ENCODE data around the gene KCNH2.
"Not testable (repeated sequence)": the region's sequence is repeated elsewhere in the genome, so short reads cannot be mapped to it uniquely, and the experiment has no call there.

The KCNH2 gene

DNA sequence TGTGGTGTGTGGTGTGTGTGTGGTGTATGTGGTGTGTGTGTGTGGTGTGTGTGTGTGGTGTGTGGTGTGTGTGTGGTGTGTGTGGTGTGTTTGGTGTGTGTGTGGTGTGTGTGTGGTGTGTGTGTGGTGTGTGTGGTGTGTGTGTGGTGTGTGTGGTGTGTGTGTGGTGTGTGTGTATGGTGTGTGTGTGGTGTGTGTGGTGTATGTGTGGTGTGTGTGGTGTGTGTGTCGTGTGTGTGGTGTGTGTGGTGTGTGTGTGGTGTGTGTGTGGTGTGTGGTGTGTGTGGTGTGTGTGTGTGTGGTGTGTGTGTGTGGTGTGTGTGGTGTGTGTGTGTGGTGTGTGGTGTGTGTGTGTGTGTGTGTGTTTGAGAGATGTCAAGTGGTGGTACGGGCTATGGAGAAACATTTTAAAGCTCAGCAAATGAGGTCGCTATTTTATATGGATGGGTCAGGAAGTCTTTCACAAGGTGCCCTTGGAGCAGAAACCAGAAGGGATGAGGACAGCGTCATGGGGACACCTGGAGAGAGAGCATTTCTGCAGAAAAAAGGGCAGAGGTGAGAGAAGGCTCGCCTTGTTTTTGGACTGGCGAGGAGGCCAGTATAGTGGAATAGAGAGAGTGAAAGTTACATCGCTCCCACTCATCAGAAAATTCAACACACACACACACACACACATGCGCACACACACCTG is 67.7 kb downstream of the KCNH2 start:
- not testable (repeated sequence) for H3K4me1 ChIP-seq (ENCODE audit: control insufficient read depth, insufficient read depth, low read length, unreplicated experiment); H3K27ac ChIP-seq (ENCODE audit: low read depth, low read length); H3K79me2 ChIP-seq (ENCODE audit: control insufficient read depth, insufficient read depth, low read length, unreplicated experiment); H3K36me3 ChIP-seq (ENCODE audit: insufficient read depth, low read length); H3K4me3 ChIP-seq (ENCODE audit: low read depth, low read length); H2AFZ ChIP-seq (ENCODE audit: low read length, unreplicated experiment)
- peaks cover 72% of the 10 kb centered on the region for H3K27me3 ChIP-seq (ENCODE audit: insufficient read depth, low read length)

DNA sequence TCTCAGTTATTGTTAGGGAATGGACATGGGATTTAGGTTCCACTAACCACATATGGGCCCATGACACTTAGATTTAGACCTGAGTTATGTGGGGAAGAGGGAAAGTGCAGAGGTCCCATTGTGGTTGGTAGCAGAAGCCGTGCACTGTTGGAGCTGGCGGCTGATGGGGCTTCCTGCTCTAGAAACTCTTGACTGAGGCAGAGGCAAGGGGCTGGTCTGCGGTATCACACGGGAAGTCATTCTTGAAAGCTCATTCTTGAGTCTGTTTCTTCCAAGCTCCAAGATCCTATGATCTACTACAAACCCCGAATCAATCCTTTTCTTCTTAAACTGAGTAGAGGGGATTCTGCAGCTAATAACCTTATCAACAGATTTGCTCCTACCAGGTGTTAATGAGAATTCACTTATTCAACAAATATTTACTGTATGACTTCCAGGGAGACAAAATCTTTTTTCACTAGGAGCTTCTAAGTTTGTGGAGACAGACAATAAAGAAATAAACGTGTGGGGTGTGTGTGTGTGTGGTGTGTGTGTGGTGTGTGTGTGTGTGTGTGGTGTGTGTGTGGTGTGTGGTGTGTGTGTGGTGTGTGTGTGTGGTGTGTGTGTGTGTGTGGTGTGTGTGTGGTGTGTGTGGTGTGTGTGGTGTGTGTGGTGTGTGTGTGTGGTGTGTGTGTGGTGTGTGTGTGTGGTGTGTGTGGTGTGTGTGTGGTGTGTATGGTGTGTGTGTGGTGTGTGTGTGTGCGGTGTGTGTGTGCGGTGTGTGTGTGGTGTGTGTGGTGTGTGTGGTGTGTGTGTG is 68.7 kb downstream of the KCNH2 start:
- no peaks in the 10 kb centered on the region for H3K36me3 ChIP-seq (ENCODE audit: insufficient read depth, low read length)
- H3K27me3 ChIP-seq (ENCODE audit: insufficient read depth, low read length), result peaks cover 70% of the 10 kb centered on the region
- no peaks in the 10 kb centered on the region for H3K4me1 ChIP-seq (ENCODE audit: control insufficient read depth, insufficient read depth, low read length, unreplicated experiment)
- no peaks in the 10 kb centered on the region for H3K79me2 ChIP-seq (ENCODE audit: control insufficient read depth, insufficient read depth, low read length, unreplicated experiment)
- H3K27ac ChIP-seq (ENCODE audit: low read depth, low read length), result no peak overlapping the region
- H2AFZ ChIP-seq (ENCODE audit: low read length, unreplicated experiment), result no peak overlapping the region
- no peak overlapping the region for H3K4me3 ChIP-seq (ENCODE audit: low read depth, low read length)

DNA sequence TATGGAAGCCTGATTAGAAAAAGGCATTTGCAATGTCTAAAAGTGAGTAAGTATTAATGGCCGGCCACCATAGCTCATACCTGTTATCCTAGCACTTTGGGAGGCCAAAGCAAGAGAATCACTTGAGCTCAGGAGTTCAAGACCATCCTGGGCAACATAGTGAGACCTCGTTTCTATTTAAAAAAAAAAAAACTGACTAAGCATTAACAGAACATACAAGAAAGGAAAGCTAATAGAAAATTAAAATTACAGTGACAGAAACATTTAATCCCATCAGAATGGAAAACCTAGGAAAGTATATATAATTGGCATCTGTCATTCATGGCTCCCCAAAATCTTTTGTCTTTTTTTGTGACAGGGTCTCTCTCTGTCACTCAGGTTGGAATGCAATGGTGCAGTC is 69.9 kb downstream of the KCNH2 start:
- Histone ChIP-seq H3K27ac (ENCODE audit: low read depth, low read length) (no peak overlapping the region), H3K36me3 (ENCODE audit: insufficient read depth, low read length) (no peaks in the 10 kb centered on the region), H3K4me3 (ENCODE audit: low read depth, low read length) (no peak overlapping the region), H3K79me2 (ENCODE audit: control insufficient read depth, insufficient read depth, low read length, unreplicated experiment) (no peaks in the 10 kb centered on the region), H3K4me1 (ENCODE audit: control insufficient read depth, insufficient read depth, low read length, unreplicated experiment) (peaks cover 4% of the 10 kb centered on the region), H3K27me3 (ENCODE audit: insufficient read depth, low read length) (peaks cover 59% of the 10 kb centered on the region), H2AFZ (ENCODE audit: low read length, unreplicated experiment) (no peak overlapping the region)

DNA sequence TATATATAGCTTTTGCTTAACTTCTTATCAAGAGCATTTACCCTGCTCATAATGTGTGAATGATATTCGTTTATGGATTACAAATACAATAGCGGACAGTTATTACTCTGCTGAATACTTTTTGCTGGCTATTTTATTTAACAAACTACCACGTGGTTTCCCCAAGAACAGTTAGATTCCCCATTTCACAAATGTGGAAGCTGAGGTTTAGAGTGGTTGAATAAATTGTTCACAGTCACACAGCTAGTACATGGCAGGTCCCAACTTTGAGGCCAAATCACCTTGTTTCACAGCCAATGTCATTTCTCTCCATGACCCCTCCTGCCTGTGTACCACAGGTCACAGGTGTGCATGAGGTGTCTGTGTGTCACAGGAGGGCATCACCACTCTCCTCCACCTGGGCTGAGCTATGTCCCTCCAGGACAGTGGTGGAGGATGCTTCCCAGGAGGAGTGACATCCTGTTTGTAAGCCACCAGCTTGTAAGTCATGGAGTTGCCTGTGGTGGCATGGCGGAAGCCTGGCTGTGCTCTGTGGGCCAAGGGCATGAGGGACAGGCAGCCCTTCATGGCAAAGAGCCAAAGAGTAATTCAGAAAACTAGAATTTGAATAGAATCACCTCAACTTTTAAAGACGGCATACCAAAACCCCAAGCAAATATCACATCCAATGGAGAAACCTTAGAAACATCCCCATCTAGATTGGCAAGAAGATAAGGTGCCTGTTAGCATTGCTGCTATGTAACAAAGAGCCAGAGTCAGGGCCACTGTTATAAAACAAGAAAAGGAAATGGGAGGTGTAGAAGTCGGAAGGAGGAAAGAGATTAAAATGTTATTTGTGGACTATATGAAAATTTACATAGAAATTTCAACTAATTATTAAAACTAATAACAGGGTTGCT is 73.9 kb downstream of the KCNH2 start:
- Histone ChIP-seq H3K4me1 (ENCODE audit: control insufficient read depth, insufficient read depth, low read length, unreplicated experiment) (peaks cover 4% of the 10 kb centered on the region), H3K27me3 (ENCODE audit: insufficient read depth, low read length) (peaks cover 40% of the 10 kb centered on the region), H3K27ac (ENCODE audit: low read depth, low read length) (no peak overlapping the region), H2AFZ (ENCODE audit: low read length, unreplicated experiment) (no peak overlapping the region), H3K4me3 (ENCODE audit: low read depth, low read length) (no peak overlapping the region), H3K36me3 (ENCODE audit: insufficient read depth, low read length) (no peaks in the 10 kb centered on the region), H3K79me2 (ENCODE audit: control insufficient read depth, insufficient read depth, low read length, unreplicated experiment) (no peaks in the 10 kb centered on the region)

DNA sequence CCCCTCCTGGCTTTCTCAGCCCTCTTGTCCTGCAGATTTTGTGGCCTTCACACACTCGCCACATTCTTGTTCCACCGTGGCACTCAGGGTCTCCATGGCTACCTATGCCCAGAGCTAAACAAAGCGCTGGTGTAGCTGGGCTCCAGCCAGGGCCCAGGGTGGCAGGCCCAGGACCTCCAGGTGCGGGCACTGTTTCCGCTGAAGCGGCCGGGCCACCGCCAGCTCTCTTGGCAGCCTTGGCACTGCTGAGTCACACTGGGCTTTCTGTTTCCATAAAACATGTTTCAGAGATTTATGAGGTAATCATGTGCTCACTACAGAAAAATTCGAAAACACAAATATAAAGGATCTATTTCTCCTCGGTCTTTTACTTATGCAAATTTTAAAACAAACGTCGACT is 74.5 kb downstream of the KCNH2 start:
- H3K27me3 ChIP-seq (ENCODE audit: insufficient read depth, low read length), result peaks cover 42% of the 10 kb centered on the region
- H3K36me3 ChIP-seq (ENCODE audit: insufficient read depth, low read length), result no peaks in the 10 kb centered on the region
- H3K4me1 ChIP-seq (ENCODE audit: control insufficient read depth, insufficient read depth, low read length, unreplicated experiment), result peaks cover 4% of the 10 kb centered on the region
- H3K27ac ChIP-seq (ENCODE audit: low read depth, low read length), result no peak overlapping the region
- no peaks in the 10 kb centered on the region for H3K79me2 ChIP-seq (ENCODE audit: control insufficient read depth, insufficient read depth, low read length, unreplicated experiment)
- no peak overlapping the region for H2AFZ ChIP-seq (ENCODE audit: low read length, unreplicated experiment)
- no peak overlapping the region for H3K4me3 ChIP-seq (ENCODE audit: low read depth, low read length)

DNA sequence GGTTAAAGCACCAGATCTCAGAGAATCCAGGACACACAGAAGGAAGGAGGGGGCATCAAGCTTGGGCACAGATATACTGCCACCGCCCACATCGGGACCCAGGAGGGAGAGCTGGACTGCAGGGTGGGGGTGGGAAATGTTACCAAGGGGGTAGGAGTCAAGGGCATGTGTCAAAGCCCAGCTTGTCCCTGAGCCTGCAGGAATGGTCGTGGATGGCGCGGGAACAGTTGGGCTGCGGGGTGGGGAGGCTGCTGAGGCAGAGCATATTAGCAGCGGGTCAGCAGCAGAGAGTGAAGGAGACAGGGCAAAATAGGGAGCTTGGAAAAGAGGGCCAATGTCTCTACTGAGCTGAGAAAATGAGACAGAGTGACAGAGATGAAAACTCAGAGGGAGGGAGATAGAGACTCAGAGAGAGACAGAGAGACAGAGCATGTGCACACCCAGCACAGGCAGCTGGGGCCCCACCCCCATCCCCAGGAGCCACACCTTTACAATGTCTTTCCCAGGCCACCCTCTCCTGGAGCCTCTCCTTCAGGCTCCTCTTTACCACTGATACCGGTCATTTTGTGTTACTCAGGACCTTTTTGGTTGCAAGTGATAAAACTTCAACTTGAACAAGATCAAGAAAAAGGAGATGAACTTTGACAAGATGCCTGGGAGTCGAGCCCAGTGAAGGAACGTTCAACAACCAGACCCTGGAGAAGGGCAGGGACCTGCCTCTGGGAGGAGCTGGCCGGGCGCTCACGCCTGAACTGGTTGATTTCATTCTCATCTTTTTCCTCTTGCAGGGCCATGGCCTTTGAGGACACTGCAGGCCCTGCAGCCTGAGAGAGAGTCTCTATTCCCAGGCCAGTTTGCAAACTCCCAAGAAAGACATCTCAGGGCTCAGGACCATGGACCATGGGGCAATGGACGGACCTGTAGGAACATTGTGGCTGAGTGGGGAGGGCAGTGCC is 75.8 kb downstream of the KCNH2 start:
- peaks cover 46% of the 10 kb centered on the region for H3K27me3 ChIP-seq (ENCODE audit: insufficient read depth, low read length)
- H3K79me2 ChIP-seq (ENCODE audit: control insufficient read depth, insufficient read depth, low read length, unreplicated experiment), result no peaks in the 10 kb centered on the region
- no peak overlapping the region for H2AFZ ChIP-seq (ENCODE audit: low read length, unreplicated experiment)
- H3K4me1 ChIP-seq (ENCODE audit: control insufficient read depth, insufficient read depth, low read length, unreplicated experiment), result peaks cover 4% of the 10 kb centered on the region
- H3K27ac ChIP-seq (ENCODE audit: low read depth, low read length), result no peak overlapping the region
- no peaks in the 10 kb centered on the region for H3K36me3 ChIP-seq (ENCODE audit: insufficient read depth, low read length)
- H3K4me3 ChIP-seq (ENCODE audit: low read depth, low read length), result no peak overlapping the region

DNA sequence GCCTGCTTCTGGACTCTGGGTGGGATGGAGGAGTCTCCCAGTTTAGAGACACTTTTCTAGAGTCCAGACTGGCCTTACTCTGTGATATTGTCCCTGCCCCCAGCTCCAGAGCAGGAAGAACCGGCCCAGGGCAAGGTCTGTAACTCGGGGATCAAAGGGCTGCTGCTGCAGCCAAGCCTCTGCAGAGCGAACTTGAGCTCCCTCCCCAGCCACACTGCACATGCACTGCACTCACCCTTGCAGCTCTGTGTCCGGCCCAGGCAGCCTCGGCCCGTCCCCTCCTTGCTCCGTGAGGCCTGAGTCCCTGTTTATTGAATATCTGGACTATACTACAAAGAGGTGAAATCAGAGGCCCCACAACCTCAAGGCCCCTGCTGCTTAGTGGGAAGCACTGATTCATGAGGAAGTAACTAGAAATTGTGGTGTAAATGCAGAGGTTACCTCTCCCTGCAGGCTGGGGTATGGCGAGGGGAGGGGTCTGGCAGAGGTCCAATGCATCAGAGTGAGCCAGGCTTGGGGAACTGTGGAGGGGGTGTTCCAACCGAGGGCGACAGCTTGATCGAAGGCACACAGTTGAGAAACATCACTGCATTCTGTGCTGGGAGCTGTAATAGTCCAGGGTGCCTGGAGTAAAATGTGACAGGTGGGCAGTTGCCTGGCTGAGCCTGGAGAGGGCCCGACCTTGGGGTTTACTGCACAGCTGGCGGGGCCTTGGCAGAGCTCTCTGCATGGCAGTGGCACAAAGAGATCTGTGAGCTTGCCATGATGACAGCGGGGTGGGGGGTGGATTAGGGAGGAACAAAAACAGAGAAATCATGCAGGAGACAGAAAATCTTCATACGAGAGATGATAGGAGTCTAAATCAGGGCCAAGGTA is 76.7 kb downstream of the KCNH2 start:
- Histone ChIP-seq H3K4me3 (ENCODE audit: low read depth, low read length) (no peak overlapping the region), H3K27me3 (ENCODE audit: insufficient read depth, low read length) (peaks cover 45% of the 10 kb centered on the region), H2AFZ (ENCODE audit: low read length, unreplicated experiment) (no peak overlapping the region), H3K4me1 (ENCODE audit: control insufficient read depth, insufficient read depth, low read length, unreplicated experiment) (peaks cover 4% of the 10 kb centered on the region), H3K27ac (ENCODE audit: low read depth, low read length) (no peak overlapping the region), H3K36me3 (ENCODE audit: insufficient read depth, low read length) (no peaks in the 10 kb centered on the region), H3K79me2 (ENCODE audit: control insufficient read depth, insufficient read depth, low read length, unreplicated experiment) (no peaks in the 10 kb centered on the region)

DNA sequence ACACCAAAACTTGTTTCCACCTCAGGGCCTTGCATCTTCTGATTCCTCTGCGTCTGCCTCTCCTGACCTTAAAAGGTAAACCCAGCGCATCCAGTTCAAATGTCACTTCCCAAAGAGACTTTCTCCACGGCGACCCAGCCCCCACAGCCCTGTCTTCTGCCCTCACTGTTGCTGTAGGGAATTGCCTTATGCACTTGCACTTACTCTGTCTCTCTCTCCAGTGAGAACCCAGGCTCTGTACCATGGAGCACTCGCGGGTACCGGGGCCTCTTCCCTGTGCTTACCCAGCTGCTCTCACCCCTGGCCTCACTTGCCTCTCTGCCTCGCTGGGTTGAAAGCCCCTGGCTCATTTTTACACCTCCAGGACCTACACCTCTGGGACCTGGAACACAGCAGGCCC is 77.4 kb downstream of the KCNH2 start:
- Histone ChIP-seq H3K27ac (ENCODE audit: low read depth, low read length) (no peak overlapping the region), H2AFZ (ENCODE audit: low read length, unreplicated experiment) (no peak overlapping the region), H3K4me1 (ENCODE audit: control insufficient read depth, insufficient read depth, low read length, unreplicated experiment) (peaks cover 4% of the 10 kb centered on the region)

DNA sequence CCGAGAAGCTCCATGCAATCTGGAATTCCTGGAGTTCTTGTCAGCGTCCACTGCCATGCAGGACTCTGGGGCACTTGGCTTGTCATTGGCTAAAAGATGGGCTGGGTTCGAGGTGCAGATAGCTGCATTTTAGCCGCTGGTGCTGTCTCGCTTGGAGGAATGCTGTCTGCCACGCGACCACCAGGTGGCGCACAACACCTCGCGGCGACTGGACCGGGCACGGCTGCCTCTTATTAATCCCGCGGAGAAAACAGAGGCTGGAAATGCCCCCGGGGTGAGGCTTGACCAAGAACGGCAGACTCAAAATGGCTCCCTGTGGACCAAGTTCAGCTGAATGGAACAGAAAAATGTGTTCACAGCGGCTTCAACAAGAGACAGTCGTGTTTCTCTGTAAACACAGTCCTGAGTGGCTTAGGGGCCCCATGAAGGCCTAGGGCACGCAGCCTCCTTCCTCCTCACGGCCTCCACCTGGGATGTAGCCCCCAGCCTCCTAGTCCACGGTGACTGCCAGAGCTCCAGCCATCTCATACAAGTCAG is 79.6 kb downstream of the KCNH2 start:
- H3K27ac ChIP-seq (ENCODE audit: low read depth, low read length), result no peak overlapping the region
- no peak overlapping the region for H3K4me3 ChIP-seq (ENCODE audit: low read depth, low read length)
- H2AFZ ChIP-seq (ENCODE audit: low read length, unreplicated experiment), result no peak overlapping the region
- peaks cover 30% of the 10 kb centered on the region for H3K27me3 ChIP-seq (ENCODE audit: insufficient read depth, low read length)
- no peaks in the 10 kb centered on the region for H3K79me2 ChIP-seq (ENCODE audit: control insufficient read depth, insufficient read depth, low read length, unreplicated experiment)
- H3K4me1 ChIP-seq (ENCODE audit: control insufficient read depth, insufficient read depth, low read length, unreplicated experiment), result no peaks in the 10 kb centered on the region
- H3K36me3 ChIP-seq (ENCODE audit: insufficient read depth, low read length), result no peaks in the 10 kb centered on the region

More for the DNA sequence above, 77.4 kb downstream of the KCNH2 start:
- peaks cover 41% of the 10 kb centered on the region for H3K27me3 ChIP-seq (ENCODE audit: insufficient read depth, low read length)
- H3K79me2 ChIP-seq (ENCODE audit: control insufficient read depth, insufficient read depth, low read length, unreplicated experiment), result no peaks in the 10 kb centered on the region
- no peaks in the 10 kb centered on the region for H3K36me3 ChIP-seq (ENCODE audit: insufficient read depth, low read length)
- H3K4me3 ChIP-seq (ENCODE audit: low read depth, low read length), result no peak overlapping the region
